GM12872 (cell line): ENCODE measurements around the gene SUCLG2.

Experiments used
- TF ChIP-seq, protein P1 (sequence below): IDR thresholded peaks from 3 replicates; pipeline ENCODE4 v1.5.1; 2011; ENCODE audit warnings: low read depth, mild to moderate bottlenecking, low read length, moderate library complexity; ENCODE audit not compliant: insufficient read depth

Gene SUCLG2

GRCh38 chr3:67578416-67578815, 76.0 kb downstream of the SUCLG2 start:
- TF ChIP-seq, protein P1, sequence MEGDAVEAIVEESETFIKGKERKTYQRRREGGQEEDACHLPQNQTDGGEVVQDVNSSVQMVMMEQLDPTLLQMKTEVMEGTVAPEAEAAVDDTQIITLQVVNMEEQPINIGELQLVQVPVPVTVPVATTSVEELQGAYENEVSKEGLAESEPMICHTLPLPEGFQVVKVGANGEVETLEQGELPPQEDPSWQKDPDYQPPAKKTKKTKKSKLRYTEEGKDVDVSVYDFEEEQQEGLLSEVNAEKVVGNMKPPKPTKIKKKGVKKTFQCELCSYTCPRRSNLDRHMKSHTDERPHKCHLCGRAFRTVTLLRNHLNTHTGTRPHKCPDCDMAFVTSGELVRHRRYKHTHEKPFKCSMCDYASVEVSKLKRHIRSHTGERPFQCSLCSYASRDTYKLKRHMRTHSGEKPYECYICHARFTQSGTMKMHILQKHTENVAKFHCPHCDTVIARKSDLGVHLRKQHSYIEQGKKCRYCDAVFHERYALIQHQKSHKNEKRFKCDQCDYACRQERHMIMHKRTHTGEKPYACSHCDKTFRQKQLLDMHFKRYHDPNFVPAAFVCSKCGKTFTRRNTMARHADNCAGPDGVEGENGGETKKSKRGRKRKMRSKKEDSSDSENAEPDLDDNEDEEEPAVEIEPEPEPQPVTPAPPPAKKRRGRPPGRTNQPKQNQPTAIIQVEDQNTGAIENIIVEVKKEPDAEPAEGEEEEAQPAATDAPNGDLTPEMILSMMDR: no peak

GRCh38 chr3:67576441-67576840, 78.0 kb downstream of the SUCLG2 start:
- TF ChIP-seq, protein P1: no peak

- TF ChIP-seq, protein P1: no peak
These were observed 85.1 kb downstream of the SUCLG2 start for GRCh38 chr3:67569324-67569723.

DNA sequence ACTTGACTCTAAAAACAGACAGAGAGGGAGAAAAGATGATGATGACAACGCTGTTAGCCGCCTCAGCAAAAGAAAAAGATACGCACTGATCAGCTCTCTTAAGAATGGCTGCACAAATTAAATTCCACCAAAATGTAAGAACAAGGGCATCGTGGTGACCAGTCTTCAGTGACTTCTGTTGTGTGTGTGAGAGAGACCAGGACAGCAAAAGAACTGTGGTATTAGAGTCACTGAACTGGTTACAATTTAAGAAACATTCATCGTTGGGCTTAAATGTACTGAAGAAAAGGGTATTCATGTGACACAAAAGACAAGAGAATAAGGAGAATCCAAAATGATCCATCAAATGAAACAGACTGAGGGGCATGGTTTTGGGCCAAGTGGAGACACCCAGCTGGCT, 86.5 kb downstream of the SUCLG2 start:
- TF ChIP-seq, protein P1: no peak

DNA sequence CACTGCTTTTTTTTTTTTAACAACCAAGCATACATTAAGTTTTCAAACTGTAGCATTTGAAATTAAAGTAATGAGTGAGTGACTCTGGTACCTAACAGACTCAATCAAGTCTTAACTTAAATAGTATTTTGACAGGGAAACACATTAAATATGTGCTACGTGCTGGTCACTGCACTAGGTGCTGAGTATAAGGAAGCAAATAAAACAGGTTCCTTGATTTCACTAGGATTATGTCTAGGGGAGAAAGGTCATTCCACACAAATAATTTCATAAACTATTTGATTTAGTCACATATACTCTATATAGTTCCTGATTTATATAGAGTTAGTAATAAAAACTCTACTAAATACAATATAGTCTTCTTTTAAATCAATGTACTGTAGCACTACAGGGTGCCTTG, 89.4 kb downstream of the SUCLG2 start:
- TF ChIP-seq, protein P1: no peak

- TF ChIP-seq, protein P1: no peak
These were observed 90.4 kb downstream of the SUCLG2 start for GRCh38 chr3:67564008-67564407.

DNA sequence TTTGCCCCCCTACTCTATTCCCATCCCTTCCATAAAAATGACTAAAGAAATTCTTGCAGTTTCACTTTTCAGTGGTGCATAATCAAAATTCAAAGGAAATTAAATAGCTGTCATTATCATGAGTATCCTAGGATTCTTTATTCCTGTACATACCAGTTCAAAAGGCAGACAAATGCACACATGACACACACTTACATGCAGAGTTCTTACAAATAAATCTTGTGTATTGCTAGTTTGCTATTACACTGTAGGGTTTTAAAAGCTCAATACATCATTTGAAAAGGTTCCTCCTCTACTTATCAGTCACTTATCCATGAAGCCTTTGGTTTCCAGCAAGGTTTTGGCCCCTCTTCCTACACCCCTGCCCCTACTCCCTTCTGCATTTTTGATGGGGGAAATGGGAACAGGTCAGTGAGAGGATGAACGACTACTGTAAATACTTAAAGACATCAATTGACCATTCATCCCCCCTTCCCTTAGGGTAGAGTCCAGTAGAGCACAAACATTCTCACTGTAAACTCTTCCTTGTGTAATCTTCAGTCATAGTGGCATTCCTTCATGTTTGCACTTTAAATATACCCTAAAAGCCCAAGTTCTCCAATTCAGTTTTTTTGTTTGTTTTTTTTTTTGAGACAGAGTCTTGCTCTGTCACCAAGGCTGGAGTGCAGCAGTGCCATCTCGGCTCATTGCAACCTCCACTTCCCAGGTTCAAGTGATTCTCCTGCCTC, 92.6 kb downstream of the SUCLG2 start:
- TF ChIP-seq, protein P1: no peak
